ENCODE measurements around the gene APBA1. TPM values are rescaled to one million over a fixed set of nuclear protein-coding genes. Genes with fewer than 3 reads are reported as not detected.

Gene APBA1
- total RNA-seq: 1 to 10 TPM; 2.8 to 3.8 TPM

- no peak within 1 kb of the TSS for H3K27ac Mint-ChIP-seq
These were observed at the start of gene APBA1 for GRCh38 chr9:69671879-69672595. TSS of gene APBA1 (minus strand) at chr9:69672371.

GRCh38 chr9:69719983-69720382 lies 47.8 kb upstream of the APBA1 start:
- H3K4me1 Mint-ChIP-seq: peaks cover 9% of the 10 kb centered on the region
- peaks cover 98% of the 10 kb centered on the region for H3K36me3 Mint-ChIP-seq (ENCODE audit: low read depth)
- no peak for ATAC-seq (replicated peaks)
- no peaks in the 10 kb centered on the region for H3K9me3 Mint-ChIP-seq
- H3K27ac Mint-ChIP-seq: no peak overlapping the region
- no peaks in the 10 kb centered on the region for H3K27me3 Mint-ChIP-seq
- no peak overlapping the region for H3K4me3 Mint-ChIP-seq

More at GRCh38 chr9:69671879-69672595, at the start of gene APBA1:
- Mint-ChIP-seq H3K9me3 (no peaks in the 10 kb centered on the region), H3K4me1 (peaks cover 5% of the 10 kb centered on the region), H3K36me3 (ENCODE audit: low read depth) (no peaks in the 10 kb centered on the region), H3K4me3 (peak within 1 kb of the TSS; percentile 72), H3K27me3 (peaks cover 16% of the 10 kb centered on the region)
- peak; percentile 49 for ATAC-seq (replicated peaks)

- Mint-ChIP-seq H3K4me1 (peaks cover 7% of the 10 kb centered on the region), H3K36me3 (ENCODE audit: low read depth) (peaks cover 100% of the 10 kb centered on the region), H3K4me3 (no peak overlapping the region), H3K9me3 (no peaks in the 10 kb centered on the region), H3K27me3 (no peaks in the 10 kb centered on the region), H3K27ac (no peak overlapping the region)
- no peak for ATAC-seq (replicated peaks)
These were observed 47.2 kb upstream of the APBA1 start for GRCh38 chr9:69719367-69719766.

- Mint-ChIP-seq H3K4me1 (peaks cover 6% of the 10 kb centered on the region), H3K9me3 (no peaks in the 10 kb centered on the region), H3K4me3 (no peak overlapping the region), H3K27me3 (no peaks in the 10 kb centered on the region), H3K36me3 (ENCODE audit: low read depth) (peaks cover 100% of the 10 kb centered on the region), H3K27ac (no peak overlapping the region)
- no peak for ATAC-seq (replicated peaks)
These were observed 46.0 kb upstream of the APBA1 start for GRCh38 chr9:69718218-69718617.

GRCh38 chr9:69715825-69716224 lies 43.7 kb upstream of the APBA1 start:
- Mint-ChIP-seq H3K27me3 (no peaks in the 10 kb centered on the region), H3K36me3 (ENCODE audit: low read depth) (peaks cover 96% of the 10 kb centered on the region), H3K27ac (no peak overlapping the region), H3K4me1 (peaks cover 6% of the 10 kb centered on the region), H3K4me3 (no peak overlapping the region), H3K9me3 (no peaks in the 10 kb centered on the region)
- ATAC-seq (replicated peaks): no peak

- Mint-ChIP-seq H3K27me3 (no peaks in the 10 kb centered on the region), H3K27ac (no peak overlapping the region), H3K36me3 (ENCODE audit: low read depth) (peaks cover 94% of the 10 kb centered on the region), H3K4me3 (no peak overlapping the region), H3K9me3 (no peaks in the 10 kb centered on the region), H3K4me1 (peaks cover 4% of the 10 kb centered on the region)
- no peak for ATAC-seq (replicated peaks)
These were observed 42.9 kb upstream of the APBA1 start for GRCh38 chr9:69715096-69715495.

- no peak for ATAC-seq (replicated peaks)
- H3K36me3 Mint-ChIP-seq (ENCODE audit: low read depth): no peaks in the 10 kb centered on the region
- no peak overlapping the region for H3K27ac Mint-ChIP-seq
- H3K4me1 Mint-ChIP-seq: no peaks in the 10 kb centered on the region
- no peak overlapping the region for H3K4me3 Mint-ChIP-seq
- peaks cover 12% of the 10 kb centered on the region for H3K27me3 Mint-ChIP-seq
- peaks cover 32% of the 10 kb centered on the region for H3K9me3 Mint-ChIP-seq
These were observed 25.3 kb upstream of the APBA1 start for GRCh38 chr9:69697475-69697874.

- H3K9me3 Mint-ChIP-seq: peaks cover 32% of the 10 kb centered on the region
- no peak overlapping the region for H3K27ac Mint-ChIP-seq
- no peaks in the 10 kb centered on the region for H3K36me3 Mint-ChIP-seq (ENCODE audit: low read depth)
- ATAC-seq (replicated peaks): no peak
- H3K4me3 Mint-ChIP-seq: no peak overlapping the region
- no peaks in the 10 kb centered on the region for H3K4me1 Mint-ChIP-seq
- peaks cover 12% of the 10 kb centered on the region for H3K27me3 Mint-ChIP-seq
These were observed 24.6 kb upstream of the APBA1 start for GRCh38 chr9:69696802-69697201.

- no peak for ATAC-seq (replicated peaks)
- peaks cover 18% of the 10 kb centered on the region for H3K27me3 Mint-ChIP-seq
- H3K9me3 Mint-ChIP-seq: peaks cover 4% of the 10 kb centered on the region
These were observed 17.9 kb upstream of the APBA1 start for GRCh38 chr9:69689991-69690538.

GRCh38 chr9:69683927-69684326 lies 11.8 kb upstream of the APBA1 start:
- no peak overlapping the region for H3K4me3 Mint-ChIP-seq
- H3K4me1 Mint-ChIP-seq: no peaks in the 10 kb centered on the region
- no peaks in the 10 kb centered on the region for H3K36me3 Mint-ChIP-seq (ENCODE audit: low read depth)
- H3K27me3 Mint-ChIP-seq: no peaks in the 10 kb centered on the region
- no peak for ATAC-seq (replicated peaks)
- no peak overlapping the region for H3K27ac Mint-ChIP-seq
- H3K9me3 Mint-ChIP-seq: no peaks in the 10 kb centered on the region

More at GRCh38 chr9:69689991-69690538, 17.9 kb upstream of the APBA1 start:
- Mint-ChIP-seq H3K4me1 (no peaks in the 10 kb centered on the region), H3K4me3 (no peak overlapping the region), H3K36me3 (ENCODE audit: low read depth) (no peaks in the 10 kb centered on the region), H3K27ac (no peak overlapping the region)

- Mint-ChIP-seq H3K36me3 (ENCODE audit: low read depth) (no peaks in the 10 kb centered on the region), H3K9me3 (no peaks in the 10 kb centered on the region), H3K4me3 (no peak overlapping the region), H3K27ac (no peak overlapping the region), H3K4me1 (peaks cover 5% of the 10 kb centered on the region), H3K27me3 (peaks cover 7% of the 10 kb centered on the region)
- ATAC-seq (replicated peaks): no peak
These were observed 6.8 kb upstream of the APBA1 start for GRCh38 chr9:69678843-69679538.

GRCh38 chr9:69677931-69678330 lies 5.8 kb upstream of the APBA1 start:
- H3K27me3 Mint-ChIP-seq: peaks cover 7% of the 10 kb centered on the region
- H3K4me3 Mint-ChIP-seq: no peak overlapping the region
- H3K9me3 Mint-ChIP-seq: no peaks in the 10 kb centered on the region
- peaks cover 5% of the 10 kb centered on the region for H3K4me1 Mint-ChIP-seq
- no peak for ATAC-seq (replicated peaks)
- no peaks in the 10 kb centered on the region for H3K36me3 Mint-ChIP-seq (ENCODE audit: low read depth)
- no peak overlapping the region for H3K27ac Mint-ChIP-seq

GRCh38 chr9:69675563-69675962 lies 3.4 kb upstream of the APBA1 start:
- peaks cover 17% of the 10 kb centered on the region for H3K27me3 Mint-ChIP-seq
- H3K9me3 Mint-ChIP-seq: no peaks in the 10 kb centered on the region
- peaks cover 5% of the 10 kb centered on the region for H3K4me1 Mint-ChIP-seq
- ATAC-seq (replicated peaks): no peak
- H3K27ac Mint-ChIP-seq: no peak overlapping the region
- H3K4me3 Mint-ChIP-seq: no peak overlapping the region
- H3K36me3 Mint-ChIP-seq (ENCODE audit: low read depth): no peaks in the 10 kb centered on the region

GRCh38 chr9:69674716-69675438 lies 2.7 kb upstream of the APBA1 start:
- no peak for ATAC-seq (replicated peaks)
- Mint-ChIP-seq H3K4me1 (peaks cover 5% of the 10 kb centered on the region), H3K27ac (no peak overlapping the region), H3K27me3 (peaks cover 20% of the 10 kb centered on the region), H3K4me3 (no peak overlapping the region), H3K9me3 (no peaks in the 10 kb centered on the region), H3K36me3 (ENCODE audit: low read depth) (no peaks in the 10 kb centered on the region)
